ENCODE data around the gene KIAA1217. TPM values are rescaled to one million over a fixed set of nuclear protein-coding genes. Genes with fewer than 3 reads are reported as not detected.

KIAA1217 gene
- total and polyA plus RNA-seq, 2 of the 8 experiments (the other 6 are each of a cell fraction or from before 2014, with no cell fraction given): 4.5 to 15.6 TPM

DNA sequence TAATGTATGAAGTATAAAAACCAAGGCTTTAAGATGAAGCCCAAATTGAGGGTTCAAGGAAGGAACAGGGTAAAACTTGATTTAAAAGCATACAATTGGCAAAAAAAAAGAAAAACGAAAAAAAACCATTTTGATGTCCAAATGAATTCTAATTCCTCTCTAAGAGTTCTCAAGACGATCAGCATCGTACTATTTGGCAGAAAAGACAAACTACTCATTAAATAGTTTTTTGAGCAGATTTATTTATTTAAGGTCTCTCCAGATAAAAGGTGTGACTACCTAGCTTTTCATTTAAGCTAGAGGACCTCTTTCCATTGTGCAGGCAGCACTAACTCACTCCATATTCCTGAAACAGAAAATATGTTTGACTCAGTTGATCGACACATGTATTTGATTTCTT lies 245.0 kb downstream of the KIAA1217 start (continued):
- TF ChIP-seq NANOG (IDR thresholded peaks at IDR 0.05; ENCODE audit: insufficient read depth, low read depth, low read length, poor library complexity, severe bottlenecking): no peak

Measured in H1 (cell line).